Skin of body (tissue), 2 donors: ENCODE results near the gene CAB39L. TPM values are rescaled to one million over a fixed set of nuclear protein-coding genes. Genes with fewer than 3 reads are reported as not detected.
A peak's percentile ranks its signal among the peaks of the same experiment; 100 is the strongest.
"Not testable (repeated sequence)": the region's sequence is repeated elsewhere in the genome, so short reads cannot be mapped to it uniquely, and the experiment has no call there.

Experiments used
- DNase-seq: peaks from one replicate; lab custom pipeline; 2025; lab: John Stamatoyannopoulos, UW
- total RNA-seq: library from RNA; depleted of rRNA; stranded (reverse); fragments of >200 nt; gene quantifications from one replicate; pipeline ENCODE4 v1.2.3, GENCODE V29; 2014

Gene CAB39L
- total RNA-seq, 1 donor from 2014 or later: 10.9 TPM

- no peak for DNase-seq
These were observed 132.0 kb downstream of the CAB39L start for GRCh38 chr13:49311816-49312215.

GRCh38 chr13:49310251-49310650 lies 133.6 kb downstream of the CAB39L start:
- no peak for DNase-seq

- DNase-seq: no peak
These were observed 134.9 kb downstream of the CAB39L start for GRCh38 chr13:49308921-49309408.

GRCh38 chr13:49308097-49308875 lies 135.6 kb downstream of the CAB39L start:
- peak; percentile 89 for DNase-seq

GRCh38 chr13:49307365-49307764 lies 136.5 kb downstream of the CAB39L start:
- no peak for DNase-seq

- no peak for DNase-seq
These were observed 138.0 kb downstream of the CAB39L start for GRCh38 chr13:49305792-49306425.

GRCh38 chr13:49304763-49305700 lies 138.8 kb downstream of the CAB39L start:
- DNase-seq: no peak

GRCh38 chr13:49304356-49304755 lies 139.5 kb downstream of the CAB39L start:
- DNase-seq: no peak

GRCh38 chr13:49303533-49304252 lies 140.2 kb downstream of the CAB39L start:
- no peak for DNase-seq

GRCh38 chr13:49302817-49303216 lies 141.0 kb downstream of the CAB39L start:
- no peak for DNase-seq

- DNase-seq: no peak
These were observed 141.6 kb downstream of the CAB39L start for GRCh38 chr13:49302222-49302621.

- DNase-seq: peak; percentile 67
These were observed 142.9 kb downstream of the CAB39L start for GRCh38 chr13:49300739-49301589.

- DNase-seq: no peak
These were observed 143.6 kb downstream of the CAB39L start for GRCh38 chr13:49300276-49300675.

- no peak for DNase-seq
These were observed 144.8 kb downstream of the CAB39L start for GRCh38 chr13:49298903-49299605.

- no peak for DNase-seq
These were observed 145.4 kb downstream of the CAB39L start for GRCh38 chr13:49298416-49298815.

- no peak for DNase-seq
These were observed 146.5 kb downstream of the CAB39L start for GRCh38 chr13:49297338-49297737.

- no peak for DNase-seq
These were observed 147.2 kb downstream of the CAB39L start for GRCh38 chr13:49296659-49297058.

- no peak for DNase-seq
These were observed 148.6 kb downstream of the CAB39L start for GRCh38 chr13:49295244-49295643.

- DNase-seq: not testable (repeated sequence)
These were observed 149.1 kb downstream of the CAB39L start for GRCh38 chr13:49294723-49295122.
